GM23338 (cell line): ENCODE measurements around the gene GRIN2C. TPM values are rescaled to one million over a fixed set of nuclear protein-coding genes. Genes with fewer than 3 reads are reported as not detected.

Experiments
- ATAC-seq: fragments of 200-7000 bp; cut with Tn5 transposase; 3 replicates; pipeline ENCODE4 v1.9.1; 2020
- DNase-seq: peaks from one replicate; pipeline ENCODE4 v3.0.0-alpha.2; 2015; ENCODE audit warnings: low spot score
- H2AFZ ChIP-seq: fragments of 200-600 bp; sonication (generic); 2 replicates; pipeline ENCODE4 v1.8.0; 2016; ENCODE audit warnings: antibody characterized with exemption, mild to moderate bottlenecking, moderate library complexity
- H3F3A ChIP-seq: fragments of 200-600 bp; sonication (generic); replicated peaks from 2 replicates; pipeline ENCODE4 v1.8.0; 2017; ENCODE audit warnings: antibody characterized with exemption, mixed run types, low read depth
- H3K27ac ChIP-seq: fragments of 200-600 bp; sonication (generic); 2 replicates; pipeline ENCODE4 v1.6.1; 2016; ENCODE audit warnings: low read depth
- H3K27me3 ChIP-seq: fragments of 200-600 bp; sonication (generic); 2 replicates; pipeline ENCODE4 v1.8.0; 2016; ENCODE audit warnings: mild to moderate bottlenecking, mixed run types, moderate library complexity; ENCODE audit not compliant: insufficient read depth
- H3K36me3 ChIP-seq: fragments of 200-600 bp; sonication (generic); 2 replicates; pipeline ENCODE4 v1.8.0; 2016; ENCODE audit warnings: mild to moderate bottlenecking; ENCODE audit not compliant: insufficient read depth
- H3K4me1 ChIP-seq: fragments of 200-600 bp; sonication (generic); 2 replicates; pipeline ENCODE4 v1.8.0; 2016; ENCODE audit warnings: mild to moderate bottlenecking, moderate library complexity; ENCODE audit not compliant: insufficient read depth
- H3K4me2 ChIP-seq: fragments of 200-600 bp; sonication (generic); 2 replicates; pipeline ENCODE4 v1.7.1; 2017; ENCODE audit warnings: mixed run types
- H3K4me3 ChIP-seq: fragments of 200-600 bp; sonication (generic); 2 replicates; pipeline ENCODE4 v1.6.1; 2016; ENCODE audit warnings: mixed run types
- H3K79me2 ChIP-seq: fragments of 200-600 bp; sonication (generic); replicated peaks from 2 replicates; pipeline ENCODE4 v1.8.0; 2017; ENCODE audit warnings: mild to moderate bottlenecking; ENCODE audit not compliant: insufficient read depth
- H3K9me2 ChIP-seq: fragments of 200-600 bp; sonication (generic); 2 replicates; pipeline ENCODE4 v1.8.0; 2017; ENCODE audit not compliant: insufficient read depth
- H4K20me1 ChIP-seq: fragments of 200-600 bp; sonication (generic); replicated peaks from 2 replicates; pipeline ENCODE4 v1.8.0; 2017; ENCODE audit warnings: mild to moderate bottlenecking; ENCODE audit not compliant: insufficient read depth
- H3K27ac Mint-ChIP-seq: 2 replicates; pipeline ENCODE4 v1.8.0; 2020; ENCODE audit warnings: inconsistent platforms, mild to moderate bottlenecking, moderate library complexity, mixed read lengths
- H3K27me3 Mint-ChIP-seq: 3 replicates; pipeline ENCODE4 v1.8.0; 2022; ENCODE audit warnings: low read depth, mild to moderate bottlenecking, moderate library complexity, mixed read lengths, inconsistent platforms; ENCODE audit not compliant: insufficient read depth, poor library complexity
- H3K36me3 Mint-ChIP-seq: 3 replicates; pipeline ENCODE4 v1.8.0; 2021; ENCODE audit warnings: low read depth, mild to moderate bottlenecking, inconsistent platforms, moderate library complexity, mixed read lengths
- H3K4me1 Mint-ChIP-seq: 3 replicates; pipeline ENCODE4 v1.8.0; 2020; ENCODE audit warnings: mild to moderate bottlenecking, inconsistent platforms, mixed read lengths
- H3K4me3 Mint-ChIP-seq: 3 replicates; pipeline ENCODE4 v1.8.0; 2021; ENCODE audit warnings: moderate library complexity, mild to moderate bottlenecking, inconsistent platforms, mixed read lengths
- H3K9me3 Mint-ChIP-seq: 3 replicates; pipeline ENCODE4 v1.8.0; 2020; ENCODE audit warnings: moderate library complexity, mild to moderate bottlenecking, inconsistent platforms, mixed read lengths
- CREB1 ChIP-seq: fragments of 250-450 bp; sonication (Bioruptor Pico); IDR thresholded peaks from 2 replicates; pipeline ENCODE4 v1.5.0; 2020; ENCODE audit warnings: low read depth, mild to moderate bottlenecking, moderate library complexity
- CTCF ChIP-seq, 2 experiments: fragments of 200-600 bp in 1 of 2; sonication (generic) in 1 of 2; conservative IDR thresholded peaks; 2 replicates each; pipeline versions ENCODE4 v1.5.1 to v1.6.1; 2016 to 2017; ENCODE audit warnings: antibody characterized with exemption in 2 of 2, low read depth in 2 of 2, mild to moderate bottlenecking in 2 of 2, moderate library complexity in 1 of 2
- EZH2 ChIP-seq: fragments of 200-600 bp; sonication (generic); IDR thresholded peaks from one replicate; pipeline ENCODE4 v1.8.0; 2017; ENCODE audit warnings: antibody characterized with exemption, mild to moderate bottlenecking, low read depth; ENCODE audit not compliant: unreplicated experiment
- EZH2phosphoT487 ChIP-seq: fragments of 200-600 bp; sonication (generic); IDR thresholded peaks from one replicate; pipeline ENCODE4 v1.8.1; 2018; ENCODE audit warnings: antibody characterized with exemption; ENCODE audit not compliant: unreplicated experiment
- NANOG ChIP-seq: IDR thresholded peaks from 2 replicates; pipeline ENCODE4 v1.6.1; 2016; ENCODE audit warnings: antibody characterized with exemption, borderline replicate concordance
- POLR2AphosphoS5 ChIP-seq: IDR thresholded peaks from 2 replicates; pipeline ENCODE4 v1.6.1; 2016; ENCODE audit warnings: antibody characterized with exemption, low read depth
- STAT1 ChIP-seq: IDR thresholded peaks from one replicate; pipeline ENCODE4 v1.6.1; 2016; ENCODE audit warnings: antibody characterized with exemption; ENCODE audit not compliant: unreplicated experiment
- ZNF114 ChIP-seq: fragments of 250-450 bp; sonication (Bioruptor Pico); IDR thresholded peaks from 2 replicates; pipeline ENCODE4 v1.5.0; 2020; ENCODE audit warnings: mild to moderate bottlenecking, moderate library complexity
- ZNF331 ChIP-seq: fragments of 250-450 bp; sonication (Bioruptor Pico); IDR thresholded peaks from 2 replicates; pipeline ENCODE4 v1.5.0; 2020; ENCODE audit warnings: low read depth, mild to moderate bottlenecking, moderate library complexity
- ZNF462 ChIP-seq: fragments of 250-450 bp; sonication (Bioruptor Pico); IDR thresholded peaks from 2 replicates; pipeline ENCODE4 v1.5.0; 2020; ENCODE audit warnings: mild to moderate bottlenecking, moderate library complexity
- polyA plus RNA-seq: library from polyadenylated mRNA; unstranded; fragments of >200 nt; fragmentation: Nextera tagmentation; extraction: Ambion mirVana; gene quantifications from 2 replicates; pipeline ENCODE4 v1.2.1, GENCODE V29; 2016
- total RNA-seq: library from RNA; depleted of rRNA; stranded (reverse); fragments of >200 nt; shearing (Covaris generic); gene quantifications from 2 replicates; pipeline ENCODE4 v1.2.3, GENCODE V29; 2014
- TF ChIP-seq, protein P1 (sequence below): IDR thresholded peaks from 2 replicates; pipeline ENCODE4 v1.6.1; 2016; ENCODE audit warnings: antibody characterized with exemption

GRIN2C gene
- total and polyA plus RNA-seq, 2 experiments from 2014 or later, result 0.10 to 0.19 TPM

DNA sequence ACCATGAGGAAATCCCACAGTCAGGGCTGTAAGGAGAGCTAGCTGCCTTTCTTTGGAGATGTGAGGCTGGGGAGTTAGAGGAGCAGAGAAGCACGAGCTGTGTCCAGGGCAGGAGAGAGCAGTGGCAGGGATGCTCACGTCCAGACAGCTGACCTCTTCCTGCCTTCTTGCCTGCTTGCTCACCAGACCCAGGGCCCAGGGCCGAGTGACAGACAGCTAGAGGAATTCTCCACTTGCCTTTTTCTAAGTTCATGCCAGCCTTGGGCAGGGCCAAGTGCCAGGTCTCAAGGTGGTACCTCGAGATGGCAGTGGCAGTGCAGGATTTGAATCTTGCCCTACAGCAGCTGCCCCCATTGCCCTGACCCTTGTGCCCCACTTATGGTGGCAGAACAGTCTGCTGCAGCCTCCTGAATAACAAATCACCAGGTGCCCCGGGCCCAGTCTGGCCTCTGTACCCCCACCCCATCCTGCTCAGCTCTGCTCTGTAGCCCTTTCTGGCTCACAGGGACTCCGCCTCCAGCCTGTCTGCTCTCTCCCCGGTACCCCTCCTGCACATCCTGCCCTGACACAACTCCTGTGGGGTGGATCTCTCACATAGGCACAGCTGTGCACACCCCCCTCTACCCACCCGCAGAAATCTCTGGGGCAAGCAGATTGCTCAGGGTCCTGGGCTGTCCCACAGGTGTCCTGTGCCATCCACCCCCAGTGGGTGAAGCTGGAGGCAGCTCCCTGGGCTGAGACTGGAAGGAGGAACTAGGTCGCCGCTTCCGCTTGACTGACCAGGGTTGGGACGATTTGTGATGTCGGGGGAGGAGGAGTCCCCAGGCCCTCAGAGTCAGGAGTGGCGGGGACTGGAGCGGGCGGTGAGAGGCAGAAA, 25.9 kb downstream of the GRIN2C start:
- no peaks in the 10 kb centered on the region for H3K36me3 Mint-ChIP-seq
- ATAC-seq (peak; percentile 24; the same call in 1 of the 3 replicates), DNase-seq (no peak)
- H4K20me1 ChIP-seq, result peaks cover 6% of the 10 kb centered on the region; the same call in 1 of the 2 replicates
- H3K4me3 ChIP-seq, result no peak overlapping the region
- no peaks in the 10 kb centered on the region for H3K79me2 ChIP-seq
- H3K4me1 ChIP-seq, result no peaks in the 10 kb centered on the region
- H3K27me3 ChIP-seq, result no peaks in the 10 kb centered on the region
- no peak overlapping the region for H3K4me3 Mint-ChIP-seq
- no peaks in the 10 kb centered on the region for H3K9me2 ChIP-seq
- H3K9me3 Mint-ChIP-seq, result no peaks in the 10 kb centered on the region
- no peaks in the 10 kb centered on the region for H3K36me3 ChIP-seq
- H3F3A ChIP-seq, result no peaks in the 10 kb centered on the region
- peaks cover 7% of the 10 kb centered on the region for H3K27me3 Mint-ChIP-seq
- H2AFZ ChIP-seq, result no peak overlapping the region
- peaks cover 7% of the 10 kb centered on the region; the same call in 1 of the 3 replicates for H3K4me1 Mint-ChIP-seq
- TF ChIP-seq EZH2phosphoT487 (no peak), CREB1 (CRISPR knock-in tag) (no peak), ZNF331 (CRISPR knock-in tag) (no peak), ZNF462 (no peak), EZH2 (no peak), ZNF114 (CRISPR knock-in tag) (no peak), POLR2AphosphoS5 (no peak), CTCF (conservative IDR thresholded peaks at IDR 0.05; ENCODE audit: low read depth in 2 of 2) (no peak), STAT1 (no peak), NANOG (no peak)
- TF ChIP-seq, protein P1, sequence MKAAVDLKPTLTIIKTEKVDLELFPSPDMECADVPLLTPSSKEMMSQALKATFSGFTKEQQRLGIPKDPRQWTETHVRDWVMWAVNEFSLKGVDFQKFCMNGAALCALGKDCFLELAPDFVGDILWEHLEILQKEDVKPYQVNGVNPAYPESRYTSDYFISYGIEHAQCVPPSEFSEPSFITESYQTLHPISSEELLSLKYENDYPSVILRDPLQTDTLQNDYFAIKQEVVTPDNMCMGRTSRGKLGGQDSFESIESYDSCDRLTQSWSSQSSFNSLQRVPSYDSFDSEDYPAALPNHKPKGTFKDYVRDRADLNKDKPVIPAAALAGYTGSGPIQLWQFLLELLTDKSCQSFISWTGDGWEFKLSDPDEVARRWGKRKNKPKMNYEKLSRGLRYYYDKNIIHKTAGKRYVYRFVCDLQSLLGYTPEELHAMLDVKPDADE, result no peak
- no peak overlapping the region for H3K27ac Mint-ChIP-seq
- no peak overlapping the region for H3K27ac ChIP-seq
- no peak overlapping the region for H3K4me2 ChIP-seq
